Cardiac fibroblast (primary cell): ENCODE measurements around the gene SLC5A6.

Source experiments
- DNase-seq, 2 donors: peaks; one replicate each; pipeline versions ENCODE4 v3.0.0 to v3.0.0-alpha.2; 2010; ENCODE audit warnings: low read depth in 2 of 2
- H3K4me3 ChIP-seq, 2 donors: replicated peaks in 1 of 2; 1 replicate in 1 of 2; 2 replicates in 1 of 2; pipeline ENCODE4 v1.5.1; 2011; ENCODE audit warnings: low read depth in 2 of 2, low read length in 2 of 2, mild to moderate bottlenecking in 2 of 2, moderate library complexity in 1 of 2
- CTCF ChIP-seq: IDR thresholded peaks from one replicate; pipeline ENCODE4 v1.5.1; 2011; ENCODE audit warnings: low read depth, mild to moderate bottlenecking, low read length, inconsistent platforms

The SLC5A6 gene

DNA sequence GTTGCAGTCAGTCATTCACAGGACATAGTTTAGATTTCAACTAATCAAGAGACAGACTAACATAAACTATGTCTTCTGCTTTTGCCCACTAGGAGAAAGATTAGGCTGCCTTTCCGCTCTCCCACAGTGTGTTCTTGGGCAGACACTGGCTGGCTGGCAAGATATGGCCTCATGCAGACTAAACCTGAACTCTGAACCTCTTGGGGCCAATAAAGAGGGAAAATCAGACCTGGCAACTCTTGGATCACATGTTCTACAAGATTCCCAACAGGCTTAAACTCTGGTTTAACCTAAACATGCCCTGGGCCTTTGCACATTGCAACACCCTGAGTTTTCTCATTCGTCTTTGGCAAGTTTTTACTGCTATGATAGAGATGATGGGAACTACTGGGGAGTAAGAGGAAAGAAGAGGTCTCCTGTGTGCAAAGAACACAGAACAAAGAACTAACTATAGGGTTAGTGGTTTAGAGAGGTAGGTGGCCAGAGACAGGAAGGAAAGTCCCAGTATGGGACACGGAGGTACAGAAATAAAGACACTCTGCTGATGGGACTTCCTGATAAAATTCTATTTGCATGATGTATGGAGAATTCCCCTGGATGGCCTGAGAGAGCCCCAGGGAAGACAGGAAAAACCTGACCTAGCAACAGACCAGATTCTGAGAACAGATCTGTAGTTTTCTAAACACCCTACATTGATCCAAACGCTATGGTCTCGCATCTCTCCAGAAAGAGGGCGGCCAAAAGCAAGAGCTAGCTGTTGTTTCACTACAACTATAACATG lies 2.3 kb downstream of the SLC5A6 start:
- peak in 1 of 2 donors; percentile 30 for DNase-seq
- no peak overlapping the region for H3K4me3 ChIP-seq
- TF ChIP-seq CTCF: no peak

GRCh38 chr2:27208486-27209050 lies 3.5 kb downstream of the SLC5A6 start:
- no peak for TF ChIP-seq CTCF
- DNase-seq: no peak
- H3K4me3 ChIP-seq: no peak overlapping the region

- TF ChIP-seq CTCF: no peak
- no peak overlapping the region for H3K4me3 ChIP-seq
- no peak for DNase-seq
Observed at GRCh38 chr2:27206346-27206745, 5.7 kb downstream of the SLC5A6 start.

DNA sequence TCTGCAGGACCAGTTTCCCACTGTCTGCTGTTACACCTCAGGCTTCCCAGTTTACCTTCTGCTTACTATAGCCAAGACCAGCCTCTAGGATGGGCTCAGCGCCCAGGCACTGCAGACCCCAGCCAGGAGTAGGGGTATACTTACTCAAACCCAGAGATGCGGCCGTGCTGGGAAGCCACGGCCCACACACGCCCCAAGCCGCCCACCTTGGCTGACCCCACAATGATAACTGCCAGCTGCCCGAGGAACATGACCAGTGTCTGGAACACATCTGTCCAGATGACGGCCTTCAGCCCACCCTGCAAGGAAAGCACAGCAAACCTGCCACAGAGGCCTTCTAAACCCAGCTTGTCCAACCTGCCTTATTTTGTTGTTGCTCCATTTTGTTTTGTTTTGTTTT lies 6.9 kb downstream of the SLC5A6 start:
- no peak for DNase-seq
- no peak overlapping the region for H3K4me3 ChIP-seq
- no peak for TF ChIP-seq CTCF

GRCh38 chr2:27204566-27204965 lies 7.5 kb downstream of the SLC5A6 start:
- no peak overlapping the region for H3K4me3 ChIP-seq
- no peak for TF ChIP-seq CTCF
- no peak for DNase-seq

DNA sequence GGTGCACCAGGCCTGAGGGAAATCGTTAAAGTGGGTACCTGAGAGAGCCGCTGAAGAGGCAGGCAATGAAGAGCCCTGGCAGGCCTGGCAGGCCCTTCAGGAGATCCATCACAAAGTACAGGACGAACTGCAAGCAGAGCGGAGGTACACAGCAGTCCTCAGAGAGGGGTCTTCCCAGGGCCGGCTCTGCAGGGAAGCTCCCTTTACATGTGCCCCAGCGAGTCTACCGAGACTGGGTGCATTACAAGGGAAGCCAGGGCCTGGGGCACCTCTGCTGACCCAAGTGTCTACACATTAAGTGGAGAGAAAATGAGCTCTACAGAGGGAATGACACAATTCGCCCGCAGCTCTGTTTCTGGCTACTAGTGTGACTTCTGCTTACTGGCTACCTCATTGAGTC lies 8.3 kb downstream of the SLC5A6 start:
- DNase-seq: no peak
- H3K4me3 ChIP-seq: no peak overlapping the region
- no peak for TF ChIP-seq CTCF
